A673 (cell line): ENCODE measurements around the gene PROSER3.

Source experiments
- EZH2 ChIP-seq: fragments of 200-600 bp; sonication (generic); IDR thresholded peaks from 2 replicates; pipeline ENCODE4 v1.6.1; 2017; ENCODE audit warnings: borderline replicate concordance, low read depth, mild to moderate bottlenecking, mixed read lengths, antibody characterized with exemption, low read length; ENCODE audit not compliant: poor library complexity, severe bottlenecking
- TF ChIP-seq, protein P1 (sequence below): fragments of 300-800, 200-600 bp; sonication (generic); conservative IDR thresholded peaks from 2 replicates; pipeline ENCODE4 v1.5.1; 2017; ENCODE audit warnings: low read depth, mild to moderate bottlenecking, antibody characterized with exemption, low read length, moderate library complexity, mixed read lengths

GRCh38 chr19:35738021-35738886, 19.7 kb upstream of the PROSER3 start:
- TF ChIP-seq, protein P1, sequence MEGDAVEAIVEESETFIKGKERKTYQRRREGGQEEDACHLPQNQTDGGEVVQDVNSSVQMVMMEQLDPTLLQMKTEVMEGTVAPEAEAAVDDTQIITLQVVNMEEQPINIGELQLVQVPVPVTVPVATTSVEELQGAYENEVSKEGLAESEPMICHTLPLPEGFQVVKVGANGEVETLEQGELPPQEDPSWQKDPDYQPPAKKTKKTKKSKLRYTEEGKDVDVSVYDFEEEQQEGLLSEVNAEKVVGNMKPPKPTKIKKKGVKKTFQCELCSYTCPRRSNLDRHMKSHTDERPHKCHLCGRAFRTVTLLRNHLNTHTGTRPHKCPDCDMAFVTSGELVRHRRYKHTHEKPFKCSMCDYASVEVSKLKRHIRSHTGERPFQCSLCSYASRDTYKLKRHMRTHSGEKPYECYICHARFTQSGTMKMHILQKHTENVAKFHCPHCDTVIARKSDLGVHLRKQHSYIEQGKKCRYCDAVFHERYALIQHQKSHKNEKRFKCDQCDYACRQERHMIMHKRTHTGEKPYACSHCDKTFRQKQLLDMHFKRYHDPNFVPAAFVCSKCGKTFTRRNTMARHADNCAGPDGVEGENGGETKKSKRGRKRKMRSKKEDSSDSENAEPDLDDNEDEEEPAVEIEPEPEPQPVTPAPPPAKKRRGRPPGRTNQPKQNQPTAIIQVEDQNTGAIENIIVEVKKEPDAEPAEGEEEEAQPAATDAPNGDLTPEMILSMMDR = no peak
- TF ChIP-seq EZH2 = no peak
